Measurements from ENCODE around the gene PRPSAP1. TPM values are rescaled to one million over a fixed set of nuclear protein-coding genes. Genes with fewer than 3 reads are reported as not detected.
"Not testable (repeated sequence)": the region's sequence is repeated elsewhere in the genome, so short reads cannot be mapped to it uniquely, and the experiment has no call there.

PRPSAP1 gene
- polyA plus RNA-seq, 3 donors = 81.1 to 85.4 (median 83.9) TPM

DNA sequence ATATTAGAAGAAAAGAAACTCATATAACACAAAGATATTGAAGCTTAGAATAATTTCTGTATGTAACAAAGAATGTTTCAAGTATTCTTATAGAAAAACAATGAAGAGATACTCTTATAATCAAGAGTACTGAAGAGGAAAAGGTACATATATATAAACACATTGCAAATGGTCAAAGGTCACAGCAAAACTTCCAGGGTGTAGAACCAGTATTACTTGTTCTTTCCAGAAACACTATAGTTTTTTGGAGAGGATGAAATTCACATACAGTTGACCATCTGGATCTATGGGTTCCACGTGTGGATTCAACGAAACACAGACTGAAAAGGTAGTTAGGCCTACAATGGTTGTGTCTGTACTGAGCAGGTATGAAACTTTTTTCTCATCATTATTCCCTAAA, 22.6 kb downstream of the PRPSAP1 start:
- no peak for DNase-seq (ENCODE audit: low read depth in 3 of 3, low spot score in 2 of 3)

DNA sequence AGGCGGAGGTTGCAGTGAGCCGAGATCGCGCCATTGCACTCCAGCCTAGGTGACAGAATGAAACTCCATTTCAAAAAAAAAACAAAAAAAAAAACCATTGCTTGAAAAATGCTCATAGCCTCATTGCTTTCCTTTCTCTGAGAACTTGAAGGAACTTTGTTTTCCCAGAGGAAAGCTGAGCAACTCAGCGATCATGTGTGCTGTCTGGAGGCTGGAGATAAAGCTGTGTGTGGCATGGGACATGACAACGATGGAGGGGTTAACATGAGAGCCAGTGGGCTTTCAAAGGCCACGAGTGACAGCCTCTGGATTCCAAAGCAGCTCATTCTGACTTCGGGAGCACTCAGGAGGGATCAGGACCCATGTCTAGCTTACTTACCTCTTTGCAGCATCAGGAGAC, 24.1 kb downstream of the PRPSAP1 start:
- DNase-seq (ENCODE audit: low read depth in 3 of 3, low spot score in 2 of 3) = no peak

DNA sequence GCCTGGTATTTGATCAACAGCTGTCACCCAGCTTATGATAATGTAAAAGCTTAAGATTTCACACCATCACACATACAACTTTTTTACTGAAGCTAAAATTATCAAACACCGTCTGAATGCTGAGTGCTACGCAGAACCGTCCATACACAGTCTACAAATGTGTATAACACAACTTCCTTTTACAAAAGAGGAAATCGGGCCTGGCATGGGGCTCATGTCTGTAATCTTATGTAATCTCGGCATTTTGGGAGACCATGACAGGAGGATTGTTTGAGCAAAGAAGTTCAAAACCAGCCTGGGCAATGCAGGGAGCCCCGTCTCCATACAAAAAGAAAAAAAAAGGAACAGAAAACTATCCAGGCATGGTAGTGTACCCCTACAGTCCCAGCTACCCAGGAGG, 26.0 kb downstream of the PRPSAP1 start:
- DNase-seq (ENCODE audit: low read depth in 3 of 3, low spot score in 2 of 3) = no peak

DNA sequence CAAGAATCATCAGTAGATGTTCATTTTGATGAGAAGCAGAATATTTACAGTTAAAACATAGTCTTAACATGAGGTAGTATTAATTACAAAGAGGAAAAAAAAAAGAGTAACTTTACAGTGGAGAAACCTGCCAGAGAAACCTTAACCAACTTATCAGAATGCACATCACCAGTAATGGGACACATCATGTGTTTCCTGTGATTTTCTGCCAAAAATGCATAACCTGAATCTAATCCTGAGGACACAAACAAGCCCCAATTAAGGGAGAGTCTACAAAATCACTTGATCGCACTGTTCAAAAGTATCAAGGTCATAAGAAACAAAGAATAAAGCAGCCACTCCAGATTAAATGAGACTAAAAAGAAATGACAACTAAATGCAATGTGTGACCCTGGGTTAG, 27.4 kb downstream of the PRPSAP1 start:
- no peak for DNase-seq (ENCODE audit: low read depth in 3 of 3, low spot score in 2 of 3)

DNA sequence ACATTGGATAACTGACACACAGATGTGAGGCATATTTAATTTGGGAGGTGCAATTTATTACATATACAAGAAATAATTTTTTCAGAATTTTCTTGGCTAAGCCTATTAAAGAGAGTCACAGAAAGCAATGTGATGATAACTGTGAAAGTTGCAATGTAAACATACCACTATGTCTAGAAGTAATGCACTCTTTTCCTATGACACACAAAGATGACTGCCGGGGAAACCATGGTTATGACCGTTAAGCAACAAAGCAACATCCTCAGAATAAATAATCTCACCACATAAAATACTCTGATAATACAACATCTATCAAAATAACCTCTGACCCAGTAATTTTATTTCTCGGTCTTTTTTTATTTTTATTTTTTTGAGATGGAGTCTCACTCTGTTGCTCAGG, 35.1 kb downstream of the PRPSAP1 start:
- DNase-seq (ENCODE audit: low read depth in 3 of 3, low spot score in 2 of 3) = no peak

DNA sequence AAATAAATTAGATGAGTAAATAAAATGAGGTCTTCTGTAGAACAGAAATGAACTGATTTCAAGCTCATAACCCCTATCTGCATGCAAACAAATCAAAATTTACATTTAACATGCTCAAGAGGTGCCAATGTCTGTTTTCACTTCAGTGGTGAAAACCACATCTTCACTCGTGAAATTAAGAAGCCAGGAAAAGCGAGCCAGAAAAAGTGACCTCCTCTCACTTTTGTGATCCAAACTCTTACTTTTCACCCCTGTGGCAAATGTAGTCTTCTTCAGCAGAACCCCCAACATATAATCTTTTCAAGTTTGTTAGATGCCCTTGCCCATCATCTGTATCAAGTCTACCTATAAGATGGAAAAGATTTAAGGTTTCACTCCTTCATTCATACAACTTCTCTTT, 36.2 kb downstream of the PRPSAP1 start:
- no peak for DNase-seq (ENCODE audit: low read depth in 3 of 3, low spot score in 2 of 3)

DNA sequence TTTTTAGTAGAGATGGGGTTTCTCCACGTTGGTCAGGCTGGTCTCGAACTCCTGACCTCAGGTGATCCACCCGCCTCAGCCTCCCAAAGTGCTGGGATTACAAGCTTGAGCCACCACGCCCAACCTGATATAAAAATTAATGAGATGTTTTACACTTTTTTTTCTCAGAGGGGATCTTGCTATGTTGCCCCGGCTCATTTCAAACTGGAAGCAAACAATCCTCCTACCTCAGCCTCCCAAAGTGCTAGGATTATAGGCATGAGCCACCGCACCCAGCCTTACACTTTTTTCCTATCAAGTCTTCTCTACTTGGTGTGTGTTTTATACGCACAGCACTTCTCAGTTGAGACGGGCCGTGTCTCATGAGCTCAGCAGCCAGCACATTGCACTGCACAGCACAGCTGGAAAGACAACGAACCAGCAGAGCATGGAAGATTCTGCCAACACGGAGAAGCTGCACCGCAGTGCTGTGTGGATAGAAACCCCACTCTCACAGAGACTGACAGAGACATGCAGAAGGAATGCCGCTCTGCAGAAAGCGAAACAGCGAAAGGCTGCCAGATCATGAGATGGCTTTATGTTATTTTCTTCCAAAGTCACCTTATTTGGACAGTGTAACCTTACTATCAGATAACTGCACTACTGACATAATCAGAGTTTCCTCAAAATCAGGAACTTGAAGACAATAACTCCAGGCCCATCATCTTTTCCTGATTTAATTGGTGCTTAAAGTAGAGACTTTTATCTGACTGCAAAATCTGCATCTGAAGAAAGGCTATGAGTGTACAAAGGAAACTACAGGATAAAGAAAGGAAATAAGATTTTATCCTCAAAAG, 39.1 kb downstream of the PRPSAP1 start:
- no peak for DNase-seq (ENCODE audit: low read depth in 3 of 3, low spot score in 2 of 3)

DNA sequence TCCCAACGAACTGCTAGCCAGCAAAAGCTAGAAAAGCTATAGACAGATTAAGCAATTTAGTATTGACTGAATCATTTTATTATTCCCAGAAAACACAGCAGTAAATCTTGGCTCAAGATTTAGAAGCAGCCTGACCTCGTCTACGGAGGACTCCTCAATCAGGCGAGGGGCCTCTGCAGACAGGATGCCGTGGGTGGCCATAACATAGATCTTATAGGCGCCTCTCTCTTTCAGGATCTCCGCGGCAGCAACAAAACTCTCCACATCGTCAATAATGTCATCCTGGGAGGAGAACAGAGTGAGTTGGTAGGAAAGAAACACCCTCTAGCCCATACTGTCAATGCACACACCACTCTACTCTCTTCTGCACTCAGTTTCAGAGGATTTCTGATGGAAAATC, 41.0 kb downstream of the PRPSAP1 start:
- DNase-seq (ENCODE audit: low read depth in 3 of 3, low spot score in 2 of 3) = no peak

DNA sequence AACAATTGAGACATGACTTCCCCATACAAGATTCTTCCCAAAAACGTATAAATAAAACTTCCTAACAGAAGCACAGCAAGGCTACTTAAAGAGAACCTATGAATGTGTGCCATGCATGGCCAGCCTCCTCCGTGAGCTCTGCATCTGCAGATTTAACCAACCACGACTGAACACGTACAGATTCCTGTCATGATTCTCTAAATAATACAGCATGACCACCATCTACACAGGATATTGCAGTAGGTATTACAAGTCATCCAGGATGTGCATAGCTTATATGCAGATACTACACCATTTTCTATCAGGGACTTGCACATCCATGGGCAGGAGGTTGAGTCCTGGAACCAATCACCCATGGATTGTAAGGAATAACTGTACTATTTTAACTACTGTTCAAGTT, 44.3 kb downstream of the PRPSAP1 start:
- DNase-seq (ENCODE audit: low read depth in 3 of 3, low spot score in 2 of 3) = no peak

DNA sequence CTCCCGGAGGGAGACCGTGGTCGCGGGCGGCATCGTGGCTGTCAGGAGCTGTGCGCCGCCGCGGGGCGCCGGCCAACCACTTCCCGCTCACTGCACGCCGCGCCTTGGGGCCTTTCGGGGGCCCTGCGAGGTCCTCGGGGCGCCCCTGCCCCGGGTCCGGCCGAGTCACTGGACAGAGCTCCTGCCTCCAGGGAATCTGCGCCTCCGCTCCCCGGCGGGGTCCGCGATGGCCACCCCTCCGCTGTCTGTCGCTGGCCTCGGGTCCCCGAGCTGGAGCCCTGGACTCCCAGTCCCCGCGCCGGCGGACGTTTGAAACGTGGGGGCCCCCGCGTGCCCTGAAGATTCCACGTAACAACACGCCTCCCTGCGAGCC, 45.8 kb downstream of the PRPSAP1 start, which contains the start of gene QRICH2:
Gene QRICH2 (minus strand): TSS at position 311 of the 373 bp plus-strand sequence. CDS start 278 bp downstream, at position 33.
- no peak for DNase-seq (ENCODE audit: low read depth in 3 of 3, low spot score in 2 of 3)

DNA sequence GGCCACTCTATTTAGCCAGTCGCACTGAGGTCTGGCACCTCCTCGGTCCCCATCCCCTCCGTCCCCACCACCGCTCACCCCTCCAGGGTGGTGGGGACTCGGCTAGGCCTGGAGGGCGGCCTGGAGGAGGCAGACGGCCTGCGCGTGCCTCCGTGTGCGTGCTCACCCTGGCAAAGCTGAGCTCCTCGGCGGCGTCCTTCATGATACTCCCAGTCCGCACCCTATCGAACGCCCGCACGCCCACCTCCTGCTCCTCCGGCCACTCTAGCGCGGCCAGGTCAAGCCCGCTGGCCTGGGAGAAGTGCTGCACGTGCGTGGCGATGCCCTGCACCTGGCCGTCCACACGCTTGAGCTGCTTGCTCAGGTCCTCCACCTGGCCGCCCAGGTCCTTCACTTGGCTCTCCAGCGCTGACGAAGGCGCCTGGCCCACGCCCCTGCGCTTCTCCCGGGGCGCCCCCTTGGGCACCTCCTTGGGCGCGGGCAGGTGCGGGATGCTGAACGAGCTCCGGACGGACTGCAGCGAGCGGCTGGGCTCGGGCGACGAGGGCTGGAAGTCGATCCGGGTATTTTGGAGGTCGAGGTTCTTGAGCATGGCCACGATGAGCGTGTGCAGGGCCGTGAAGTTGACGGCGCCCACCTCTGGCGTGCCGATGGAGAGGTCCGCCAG, 46.3 kb downstream of the PRPSAP1 start:
- DNase-seq (ENCODE audit: low read depth in 3 of 3, low spot score in 2 of 3) = no peak

DNA sequence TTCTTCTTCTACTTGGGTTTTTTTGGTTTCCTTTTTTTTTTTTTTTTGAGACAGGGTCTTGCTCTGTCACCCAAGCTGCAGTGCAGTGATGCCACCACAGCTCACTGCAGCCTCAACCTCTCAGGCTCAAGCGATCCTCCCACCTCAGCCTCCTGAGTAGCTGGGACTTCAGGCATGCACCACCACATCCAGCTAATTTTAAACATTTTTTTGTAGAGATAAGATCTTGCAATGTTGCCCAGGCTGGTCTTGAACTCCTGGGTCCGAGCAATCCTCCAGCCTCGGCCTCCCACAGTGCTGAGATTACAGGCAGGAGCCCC, 48.6 kb downstream of the PRPSAP1 start:
- DNase-seq (ENCODE audit: low read depth in 3 of 3, low spot score in 2 of 3) = not testable (repeated sequence)

DNA sequence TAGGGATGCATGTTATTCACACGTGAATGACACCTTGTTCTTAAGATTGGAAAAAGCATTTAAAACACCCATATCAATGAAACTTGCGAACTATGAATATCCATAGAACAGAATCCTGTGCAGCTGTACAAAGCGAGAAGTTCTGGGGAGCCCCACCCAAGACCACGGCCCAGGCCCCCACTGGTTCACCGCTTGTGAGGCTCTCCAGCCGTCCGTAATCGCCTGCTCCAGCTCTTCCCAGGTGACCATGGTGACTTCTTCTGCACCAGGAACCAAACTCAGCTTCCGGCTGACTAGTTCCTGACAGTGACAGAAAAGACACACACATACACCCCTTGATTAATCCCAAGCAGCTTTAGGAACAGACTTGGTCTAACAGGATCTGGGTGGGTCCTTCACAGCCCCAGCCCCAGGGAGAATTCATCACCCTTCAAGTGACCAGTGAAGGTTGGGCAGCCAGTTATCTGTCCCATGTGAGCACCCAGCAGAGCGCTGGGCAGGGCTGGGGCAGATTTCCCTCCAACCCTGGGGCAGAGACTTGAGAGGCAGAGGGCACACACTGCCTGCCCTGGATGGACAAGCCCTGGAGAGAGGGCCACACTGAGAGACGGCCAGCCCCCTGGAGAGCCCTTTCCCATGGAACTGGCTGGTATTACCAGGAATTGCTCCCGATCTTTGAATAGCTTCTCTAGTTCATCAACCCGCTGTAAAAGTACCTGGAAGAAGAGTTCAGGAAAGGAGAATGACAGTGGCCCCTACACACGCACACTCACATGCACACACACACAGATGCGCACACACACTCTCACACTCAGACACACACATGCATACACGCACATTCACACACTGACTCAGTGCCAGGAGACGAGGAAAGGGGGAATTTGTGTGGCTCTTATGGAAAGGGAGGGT, 49.2 kb downstream of the PRPSAP1 start:
- DNase-seq (ENCODE audit: low read depth in 3 of 3, low spot score in 2 of 3) = no peak

DNA sequence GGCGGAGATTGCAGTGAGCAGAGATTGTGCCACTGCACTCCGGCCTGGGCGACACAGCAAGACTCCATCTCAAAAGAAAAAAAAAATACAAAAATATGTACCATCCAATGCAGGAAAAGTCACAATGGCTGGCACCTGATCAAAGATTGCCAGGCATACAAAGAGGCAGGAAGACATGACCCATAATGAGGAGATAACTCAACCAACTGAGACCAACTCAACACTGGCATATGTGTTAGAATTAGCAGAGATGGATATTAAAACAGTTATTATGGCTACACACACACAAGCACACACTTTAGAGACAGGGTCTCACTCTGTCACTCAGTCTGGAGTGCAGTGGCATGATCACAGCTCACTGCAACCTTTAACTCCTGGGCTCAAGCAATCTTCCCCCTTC, 56.3 kb downstream of the PRPSAP1 start:
- DNase-seq (ENCODE audit: low read depth in 3 of 3, low spot score in 2 of 3) = no peak

DNA sequence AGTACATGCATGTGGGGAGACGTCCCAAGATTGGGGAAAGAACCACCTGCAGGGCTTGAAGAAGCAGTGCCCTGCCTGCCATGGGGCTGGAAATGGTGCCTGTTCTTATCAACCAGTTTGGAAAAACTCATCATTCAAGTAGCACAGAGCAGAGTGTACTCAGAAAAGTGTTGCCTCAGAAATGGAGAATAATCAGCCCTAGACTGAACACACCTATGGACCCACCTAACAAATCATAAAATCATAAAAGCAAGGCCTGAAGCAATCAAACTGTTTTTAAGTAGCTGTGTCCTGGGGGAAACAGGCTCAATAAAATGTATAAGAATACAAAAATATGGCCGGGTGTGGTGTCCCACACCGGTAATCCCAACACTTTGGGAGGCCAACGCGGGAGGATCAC, 56.8 kb downstream of the PRPSAP1 start:
- no peak for DNase-seq (ENCODE audit: low read depth in 3 of 3, low spot score in 2 of 3)

DNA sequence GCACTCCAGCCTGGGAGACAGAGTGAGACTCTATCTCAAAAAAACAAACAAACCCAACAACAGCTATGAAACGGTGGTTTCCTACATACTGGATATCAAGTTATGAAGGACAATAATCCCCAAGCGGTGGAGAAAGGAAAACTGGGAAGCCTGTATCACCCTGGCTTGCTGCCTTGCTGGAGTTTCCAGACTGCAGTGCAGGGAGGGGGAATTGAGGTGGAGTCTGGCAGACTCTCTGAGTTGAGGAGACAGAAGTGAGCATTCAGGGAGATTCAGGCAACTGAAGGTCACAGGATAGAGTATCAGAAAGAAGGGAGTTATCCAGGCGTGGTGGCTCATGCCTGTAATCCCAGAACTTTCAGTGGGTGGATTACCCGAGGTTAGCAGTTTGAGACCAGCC, 57.5 kb downstream of the PRPSAP1 start:
- DNase-seq (ENCODE audit: low read depth in 3 of 3, low spot score in 2 of 3) = no peak

DNA sequence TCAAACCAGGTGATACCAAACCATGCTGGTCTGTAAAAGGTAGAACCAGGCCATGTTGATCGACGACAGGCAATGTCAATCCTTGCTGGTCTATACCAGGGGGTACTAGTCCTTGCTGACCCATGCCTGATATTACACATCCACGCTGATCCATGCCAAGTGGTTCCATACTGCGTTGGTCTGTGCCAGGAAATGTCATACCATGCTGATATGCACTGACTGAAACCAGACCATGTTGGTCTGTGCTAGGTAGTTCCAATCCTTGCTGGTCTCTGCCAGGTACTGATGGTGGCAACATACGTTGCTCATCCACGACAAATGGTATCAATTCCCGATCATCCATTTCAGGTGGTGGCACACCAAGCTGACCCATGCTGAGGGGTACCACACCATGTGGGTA, 60.6 kb downstream of the PRPSAP1 start:
- no peak for DNase-seq (ENCODE audit: low read depth in 3 of 3, low spot score in 2 of 3)

DNA sequence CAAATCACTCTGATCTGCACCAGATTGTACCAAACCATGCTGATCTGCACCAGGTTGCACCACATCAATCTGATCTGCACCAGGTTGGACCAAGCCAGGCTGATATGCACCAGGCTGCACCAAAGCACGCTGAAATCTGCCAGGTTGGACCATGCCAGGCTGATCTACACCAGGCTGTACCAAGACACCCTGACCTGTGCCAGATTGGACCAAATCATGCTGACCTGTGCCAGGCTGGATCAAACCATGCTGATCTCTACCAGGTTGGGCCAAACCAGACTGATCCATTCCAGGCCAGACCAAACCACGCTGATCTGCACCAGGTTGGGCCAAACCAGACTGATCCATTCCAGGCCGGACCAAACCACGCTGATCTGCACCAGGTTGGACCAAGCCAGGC, 61.1 kb downstream of the PRPSAP1 start:
- no peak for DNase-seq (ENCODE audit: low read depth in 3 of 3, low spot score in 2 of 3)

DNA sequence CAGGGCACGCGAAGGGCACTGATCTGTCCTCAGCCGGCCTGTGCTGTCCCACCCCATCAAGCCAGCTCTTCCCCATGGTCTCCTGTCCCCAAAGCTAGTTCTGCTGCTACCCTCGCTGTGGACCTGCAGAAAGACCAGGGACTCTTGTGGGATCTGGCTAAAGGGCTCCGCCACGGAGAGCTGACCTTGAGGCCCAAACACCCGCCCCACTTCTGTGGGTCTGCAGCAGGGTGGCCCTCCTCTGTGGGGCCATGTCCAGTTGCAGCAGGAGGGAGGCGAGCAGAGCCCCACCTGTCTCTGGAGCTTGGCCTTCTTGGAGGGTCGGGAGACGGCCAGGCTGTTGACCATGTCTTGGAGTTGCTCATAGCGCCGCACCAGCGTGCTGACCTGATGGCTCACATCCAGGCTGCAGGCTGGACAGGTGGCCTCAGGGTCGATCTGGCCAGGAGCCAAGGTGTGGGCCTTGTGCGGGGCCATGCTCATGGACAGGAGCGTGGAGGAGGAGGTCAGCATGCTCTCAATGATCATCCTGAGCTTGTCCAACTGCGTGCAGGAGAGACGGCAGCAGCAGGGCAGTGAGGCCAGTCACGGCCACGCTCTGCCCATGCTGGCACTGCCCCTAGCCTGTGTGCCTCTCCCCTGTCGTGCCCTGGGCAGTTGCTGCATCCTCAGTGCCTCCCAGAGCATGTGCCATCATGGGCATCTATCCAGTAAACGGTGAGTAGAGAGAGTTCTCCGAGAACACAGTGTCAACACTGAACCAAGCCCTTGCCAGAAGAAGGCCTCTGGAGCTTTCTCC, 71.9 kb downstream of the PRPSAP1 start:
- DNase-seq (ENCODE audit: low read depth in 3 of 3, low spot score in 2 of 3) = no peak

DNA sequence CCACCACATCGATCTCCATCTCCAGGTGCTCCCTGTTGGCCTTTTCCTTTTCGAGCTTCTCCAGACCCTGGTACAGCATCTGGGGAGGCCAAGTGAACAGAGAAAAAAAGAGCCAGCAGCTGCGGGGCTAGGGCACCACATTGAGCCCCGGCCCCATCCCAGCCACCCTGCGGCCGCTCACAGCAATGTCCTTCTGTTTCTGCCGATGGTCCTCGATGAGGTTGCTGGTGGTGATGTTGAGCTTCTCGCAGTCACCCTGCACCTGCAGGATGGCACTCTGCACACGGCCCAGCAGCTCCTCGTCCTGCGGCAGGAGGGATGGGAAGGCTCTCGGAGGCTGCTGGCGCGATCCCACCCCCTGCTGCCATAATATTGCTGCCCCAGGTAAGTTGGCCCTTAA, 73.1 kb downstream of the PRPSAP1 start:
- DNase-seq (ENCODE audit: low read depth in 3 of 3, low spot score in 2 of 3) = no peak

All from right renal cortex interstitium (tissue), 3 donors.